Pons (tissue), 1 donor: ENCODE data around the gene ADRA2B.
"Not testable (repeated sequence)": the region's sequence is repeated elsewhere in the genome, so short reads cannot be mapped to it uniquely, and the experiment has no call there.

Source experiments
- DNase-seq: peaks from one replicate; pipeline ENCODE4 v3.0.0-alpha.2; 2016; ENCODE audit warnings: low spot score

ADRA2B gene

DNA sequence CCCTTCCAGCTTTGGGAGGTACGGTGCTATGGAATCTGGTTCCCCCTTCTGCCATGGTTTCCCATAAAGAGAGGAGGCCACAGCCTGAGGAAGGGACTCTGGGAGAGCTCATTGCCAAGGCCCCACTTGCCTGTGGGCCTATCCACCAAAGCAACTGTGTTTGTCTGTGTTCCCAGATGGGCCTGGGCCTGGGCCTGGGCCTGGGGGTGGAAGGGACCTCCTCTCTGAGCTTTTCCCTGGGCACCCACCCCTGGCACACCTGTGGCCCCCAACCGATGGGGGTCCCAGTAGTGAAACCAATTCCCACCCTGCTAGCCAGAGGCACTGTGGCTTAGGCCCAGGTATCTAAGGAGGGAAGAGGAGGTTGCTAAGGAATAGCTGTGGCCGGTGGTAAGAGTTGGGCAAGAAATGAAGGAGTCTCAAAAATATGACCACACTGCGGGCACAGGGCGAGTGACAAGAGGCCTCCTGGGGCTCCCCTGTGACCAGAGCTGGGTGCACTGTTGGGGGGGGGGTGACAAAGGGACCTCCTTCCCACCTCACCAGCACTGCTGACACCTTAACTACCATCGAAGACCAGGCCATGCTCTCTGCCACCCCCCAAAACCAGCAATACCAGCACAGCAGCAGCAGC, 33.8 kb upstream of the ADRA2B start:
- no peak for DNase-seq

DNA sequence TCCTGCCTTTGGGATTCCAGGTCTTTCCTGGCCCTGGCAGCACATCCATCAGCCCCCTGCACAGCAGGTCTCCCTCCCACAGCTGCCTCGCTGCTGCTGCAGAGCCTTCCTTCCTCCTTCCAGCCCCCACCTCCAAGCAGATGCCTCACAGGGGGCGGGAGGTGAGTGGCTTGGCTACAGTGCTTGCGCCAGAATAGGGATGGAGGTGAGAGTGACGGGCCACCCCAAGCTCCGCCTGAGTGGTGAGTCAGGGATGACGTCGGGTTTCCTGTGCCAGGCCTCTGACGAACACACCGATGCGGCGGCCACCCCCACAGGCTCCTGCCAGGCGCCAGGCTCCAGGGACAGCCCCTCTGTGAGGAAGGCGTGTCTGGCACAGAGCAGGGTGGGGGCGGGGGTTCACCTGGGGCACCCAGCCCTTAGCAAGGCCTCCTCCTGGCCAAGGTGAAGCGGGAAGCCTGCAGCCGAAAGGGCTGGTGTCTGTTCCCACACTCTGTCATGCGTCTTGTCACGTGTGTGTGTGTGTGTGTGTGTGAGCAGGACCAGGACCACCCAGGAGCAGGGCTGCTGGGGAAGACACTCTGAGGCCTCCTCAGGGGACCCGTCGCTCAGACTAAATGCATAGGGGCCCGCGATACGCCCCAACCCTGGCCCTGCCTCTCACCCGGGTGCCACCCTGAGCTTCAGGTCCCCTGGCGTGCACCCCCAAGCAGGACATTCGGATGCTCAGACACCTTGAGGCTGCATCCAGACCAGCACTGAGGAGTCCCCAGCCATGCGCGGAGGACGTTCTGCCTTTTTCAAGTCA, 32.2 kb upstream of the ADRA2B start:
- DNase-seq: no peak

DNA sequence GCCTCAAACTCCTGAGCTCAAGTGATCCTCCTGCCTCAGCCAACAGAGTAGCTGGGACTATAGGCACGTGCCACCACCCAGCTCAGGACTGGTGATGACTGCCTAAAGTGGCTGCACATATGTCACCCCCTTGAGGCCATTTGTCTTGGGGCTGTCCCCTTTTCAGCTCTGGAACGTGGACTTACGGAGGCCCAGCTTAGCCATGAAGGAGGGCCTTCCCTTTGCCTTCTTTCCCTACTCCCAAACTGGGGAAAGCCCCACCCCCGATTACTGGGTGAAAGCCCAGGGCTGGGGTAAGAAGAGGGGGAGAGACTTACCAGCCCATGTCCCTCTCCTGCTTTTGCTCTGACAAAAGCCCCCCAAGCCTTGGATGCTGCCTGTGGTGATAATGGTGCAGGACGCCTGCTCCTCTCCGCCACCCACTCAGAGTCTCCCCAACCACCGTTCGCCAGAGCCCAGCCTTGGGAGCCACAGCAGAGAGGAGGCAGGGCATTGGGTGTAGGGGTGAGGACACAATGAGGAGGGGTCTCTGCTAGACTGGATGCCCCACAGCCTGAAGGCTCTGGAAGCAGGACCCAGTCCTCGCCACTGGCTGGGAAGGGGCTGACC, 31.3 kb upstream of the ADRA2B start:
- DNase-seq: no peak

DNA sequence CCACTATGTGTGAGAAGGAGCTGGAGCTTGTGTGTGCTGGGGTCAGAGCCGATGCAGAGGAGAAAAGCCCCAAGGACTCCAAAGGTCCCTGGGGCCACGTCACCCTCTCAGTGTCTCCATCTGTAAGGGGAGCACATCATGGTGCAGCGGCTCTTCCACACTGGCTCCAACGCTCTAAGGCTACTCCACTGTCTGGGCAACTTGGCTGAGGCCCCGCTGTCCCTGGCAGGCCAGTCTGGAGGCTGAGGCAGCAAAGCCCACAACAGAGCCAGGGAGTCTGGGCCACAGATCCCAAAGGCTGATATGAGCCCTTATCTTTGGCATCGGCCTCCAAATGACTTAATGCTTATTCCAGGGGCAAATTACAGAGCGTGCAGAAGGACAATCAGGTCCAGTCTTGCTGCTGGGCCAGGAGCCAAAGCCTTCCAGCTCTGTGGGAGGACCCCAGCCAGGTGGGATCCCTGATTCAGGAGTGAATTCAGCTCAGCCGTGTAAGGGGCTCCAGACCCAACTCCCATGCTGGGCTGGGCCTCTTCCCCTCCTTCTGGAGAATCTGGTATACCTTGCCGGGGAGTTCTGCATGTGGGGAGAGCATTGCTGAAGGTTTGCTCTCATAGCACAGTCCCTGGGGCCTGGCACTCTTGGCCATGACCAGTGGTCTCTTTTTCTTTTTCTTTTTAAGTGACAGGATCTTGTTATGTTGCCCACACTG, 30.7 kb upstream of the ADRA2B start:
- no peak for DNase-seq

DNA sequence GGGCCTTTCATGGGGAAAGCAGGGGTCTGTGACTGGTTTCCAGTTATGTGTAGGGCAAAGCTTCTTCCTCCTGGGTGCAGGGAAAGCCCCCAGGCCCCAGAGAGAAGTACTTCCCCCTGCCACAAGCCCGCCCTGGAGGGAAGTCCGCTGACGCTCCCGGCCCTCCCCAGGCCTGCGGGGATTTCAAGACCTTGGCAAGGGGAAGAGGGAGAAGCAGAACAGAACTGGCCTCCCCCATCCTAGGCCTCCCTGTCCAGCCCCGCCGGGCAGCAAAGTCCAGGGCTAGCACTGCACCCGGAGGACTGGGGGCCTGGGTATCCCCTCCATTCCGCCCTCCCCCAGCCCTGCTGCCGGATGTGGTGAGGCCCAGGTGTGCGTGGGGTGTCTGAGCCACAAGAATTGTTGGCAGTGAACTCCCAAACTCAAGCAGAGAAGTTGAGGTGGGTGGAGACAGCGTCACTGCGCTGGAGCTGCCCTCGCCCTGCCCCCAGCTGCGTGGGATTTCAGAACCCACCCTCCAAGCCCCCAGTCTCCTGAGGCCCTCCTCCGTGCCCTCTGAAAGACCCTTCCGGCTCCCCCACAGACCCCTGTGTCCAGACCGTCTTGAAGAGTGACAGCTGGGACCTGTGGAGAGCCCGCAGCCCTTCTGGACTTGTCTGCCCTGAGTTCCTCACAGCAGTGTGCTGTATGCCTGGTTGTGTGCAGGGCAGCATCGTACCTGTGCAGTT, 29.9 kb upstream of the ADRA2B start:
- peak; percentile 59 for DNase-seq

DNA sequence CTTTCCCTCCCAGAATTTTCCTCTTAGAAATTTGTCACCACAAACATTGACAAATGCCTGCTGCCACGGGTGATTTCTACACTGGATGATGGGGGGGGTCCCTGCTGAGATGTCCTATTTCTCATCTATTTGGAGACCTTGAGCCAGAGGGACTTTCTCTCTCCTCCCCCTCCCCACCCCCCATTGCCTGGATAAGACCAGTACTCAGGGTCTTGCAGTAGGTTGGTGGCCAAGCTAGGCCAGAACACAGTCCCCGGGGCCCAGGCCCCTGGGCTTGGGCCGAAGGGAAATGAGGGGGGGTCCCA, 29.4 kb upstream of the ADRA2B start:
- DNase-seq: no peak

DNA sequence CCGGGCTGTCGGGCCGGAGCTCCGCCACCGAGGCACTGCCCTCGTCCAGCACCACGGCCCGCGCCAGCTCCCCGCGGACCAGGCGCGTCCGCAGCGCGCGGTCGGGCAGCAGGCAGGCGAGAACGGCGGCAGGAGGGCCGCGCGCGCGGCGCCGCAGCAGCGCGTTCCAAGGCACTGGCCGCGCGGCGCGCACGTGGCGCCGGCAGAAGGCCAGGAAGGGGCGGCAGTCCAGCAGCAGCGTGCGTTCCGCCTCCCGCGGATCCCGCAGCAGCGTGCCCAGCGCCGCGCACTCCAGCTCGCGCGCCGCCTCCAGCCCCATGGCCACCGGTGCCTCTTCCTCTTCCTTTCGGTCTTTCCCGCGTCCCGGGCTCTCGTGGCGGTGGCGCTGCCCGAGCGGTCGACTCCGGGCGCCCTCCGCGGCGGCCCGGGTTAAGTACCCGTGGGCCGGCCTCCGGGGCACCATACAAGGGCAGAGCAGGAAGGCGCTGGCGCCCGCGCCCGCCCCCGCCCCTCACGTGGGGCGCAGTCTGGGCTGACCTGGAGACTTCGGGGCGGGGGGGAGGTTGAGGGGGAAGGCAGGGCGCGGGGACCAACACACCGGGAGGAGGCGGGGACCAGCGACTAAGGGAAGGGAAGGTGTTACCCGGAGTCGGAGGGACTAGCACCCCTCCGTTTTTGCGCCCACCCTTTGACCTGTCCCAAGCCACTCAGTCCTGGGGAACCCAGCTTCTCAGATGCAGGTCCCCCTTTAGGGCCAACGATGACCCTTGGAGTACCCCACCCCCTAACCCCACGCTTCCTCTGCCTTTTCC, 28.9 kb upstream of the ADRA2B start, which contains the start of gene DUSP2:
Gene DUSP2 (minus strand): TSS at position 405 of the 812 bp plus-strand sequence. CDS start 86 bp downstream, at position 319.
- peak; percentile 44 for DNase-seq

DNA sequence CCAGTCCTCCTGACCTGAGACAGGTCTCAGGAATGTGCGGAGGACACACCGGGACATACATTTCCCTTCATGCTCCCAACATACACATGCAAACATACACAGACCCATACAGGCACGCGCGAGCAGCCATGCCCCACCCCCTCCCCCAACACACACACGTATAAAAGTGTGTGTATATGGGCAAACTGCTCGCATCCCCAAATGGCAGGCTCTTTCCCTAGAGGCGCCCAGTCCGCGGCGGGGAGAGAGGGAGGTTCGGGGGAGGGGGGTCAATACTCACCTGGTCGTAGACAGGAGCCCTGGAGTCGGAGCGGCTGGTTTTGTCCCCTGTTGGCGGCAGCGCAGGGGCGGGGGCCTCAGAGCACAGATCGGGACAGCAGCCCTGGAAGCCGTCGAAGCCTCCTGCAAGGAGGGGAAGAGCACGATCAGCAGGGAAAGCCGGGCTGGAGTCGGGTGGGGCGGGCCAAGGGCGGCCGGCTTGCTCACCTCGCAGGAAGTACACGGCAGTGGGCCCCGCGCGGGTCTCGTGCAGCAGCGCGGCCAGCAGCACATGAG, 28.2 kb upstream of the ADRA2B start:
- DNase-seq: no peak

DNA sequence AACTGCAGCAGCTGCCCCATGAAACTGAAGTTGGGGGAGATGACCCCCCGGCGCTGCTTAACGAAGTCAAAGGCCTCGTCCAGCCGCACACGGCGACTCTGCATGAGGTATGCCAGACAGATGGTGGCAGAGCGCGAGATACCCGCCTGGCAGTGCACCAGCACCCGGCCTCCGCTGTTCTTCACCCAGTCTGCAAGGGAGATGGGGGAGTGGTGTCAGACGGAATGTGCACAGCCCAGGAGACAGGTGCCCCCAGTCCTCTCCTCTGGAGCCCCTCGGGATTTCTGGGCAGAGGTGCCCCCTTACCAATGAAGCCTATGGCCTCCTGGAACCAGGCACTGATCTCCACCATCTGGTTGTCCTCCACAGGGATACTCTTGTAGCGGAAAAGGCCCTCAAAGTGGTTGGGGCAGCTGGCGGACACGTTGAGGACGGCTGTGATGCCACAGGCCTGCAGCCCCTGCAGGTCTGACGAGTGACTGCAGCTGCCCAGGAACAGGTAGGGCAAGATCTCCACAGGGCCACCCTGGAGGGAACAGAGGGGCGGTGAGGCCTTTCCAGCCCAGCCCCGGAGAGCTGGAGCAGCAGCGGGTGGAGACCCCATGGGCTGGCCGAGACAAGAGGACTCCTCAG, 27.6 kb upstream of the ADRA2B start:
- no peak for DNase-seq

DNA sequence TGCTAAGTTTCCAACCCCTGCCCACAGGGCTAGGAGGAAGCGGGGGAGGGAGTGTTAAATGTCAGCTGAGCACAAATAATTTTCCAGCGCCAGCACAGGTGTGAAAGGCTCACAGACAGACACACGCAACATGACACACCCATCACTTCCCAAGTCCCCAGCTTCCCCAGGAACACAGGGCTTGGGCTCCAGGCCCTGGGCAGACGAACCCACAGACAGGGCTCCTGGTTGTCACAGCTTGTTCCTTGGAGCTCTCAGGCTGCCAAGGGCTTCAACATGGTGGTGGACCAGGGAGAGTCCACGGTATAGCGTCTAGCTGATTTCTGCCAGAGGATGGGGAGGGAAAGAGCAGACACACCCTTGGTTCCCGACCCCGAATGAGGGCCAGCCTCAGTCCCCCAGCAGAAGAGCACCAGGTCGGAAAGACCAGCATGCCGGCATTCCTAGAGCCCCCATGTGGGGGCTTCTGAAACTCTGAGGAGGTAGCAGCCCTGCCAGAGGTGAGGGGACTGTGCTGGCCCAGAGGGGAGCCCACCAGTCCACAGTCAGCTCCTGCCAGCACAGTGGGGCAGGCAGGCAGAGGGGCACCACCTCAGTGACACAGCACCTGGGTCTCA, 27.0 kb upstream of the ADRA2B start:
- no peak for DNase-seq

DNA sequence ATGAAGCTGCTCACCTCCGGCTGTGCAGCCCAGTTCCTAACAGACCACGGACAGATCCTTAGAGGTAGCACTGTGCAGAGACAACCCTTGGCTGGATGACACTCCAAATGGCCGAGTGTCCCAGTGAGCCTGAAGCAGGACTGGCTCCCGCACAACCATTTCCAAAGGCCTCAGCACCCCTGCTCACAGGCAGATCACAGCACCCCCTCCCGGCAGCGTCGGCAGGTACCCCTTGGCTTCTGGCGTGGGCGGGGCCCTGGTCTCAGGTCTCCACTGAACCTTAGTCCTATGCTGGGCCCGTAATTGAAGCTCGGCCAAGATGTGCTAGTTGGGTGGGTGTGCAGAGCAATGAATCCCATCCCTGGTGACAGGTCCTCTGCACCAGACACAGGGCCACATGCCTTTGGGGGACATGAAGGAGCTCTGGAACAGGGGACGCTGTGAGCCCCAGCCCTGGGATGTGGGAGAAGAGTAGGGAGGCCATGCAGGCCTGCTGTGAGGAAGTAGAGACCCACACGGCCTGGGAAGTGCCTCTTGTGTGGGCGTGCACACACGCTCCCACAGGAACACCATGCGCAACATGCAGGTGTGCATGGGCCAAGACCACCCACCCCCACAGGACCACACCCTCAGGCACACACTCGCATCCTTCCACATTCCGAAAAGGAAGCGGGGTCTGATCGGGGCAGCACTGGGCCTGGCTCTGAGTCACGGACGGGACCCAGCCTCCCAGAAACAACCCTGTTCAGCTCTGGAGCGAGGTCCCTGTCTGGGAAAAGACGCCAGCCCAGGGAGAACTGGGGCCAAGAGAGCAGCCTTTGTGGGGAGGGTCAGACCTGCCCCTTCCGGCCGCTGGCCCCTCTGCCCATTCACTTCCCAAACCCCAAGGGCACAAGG, 26.1 kb upstream of the ADRA2B start:
- DNase-seq: no peak

DNA sequence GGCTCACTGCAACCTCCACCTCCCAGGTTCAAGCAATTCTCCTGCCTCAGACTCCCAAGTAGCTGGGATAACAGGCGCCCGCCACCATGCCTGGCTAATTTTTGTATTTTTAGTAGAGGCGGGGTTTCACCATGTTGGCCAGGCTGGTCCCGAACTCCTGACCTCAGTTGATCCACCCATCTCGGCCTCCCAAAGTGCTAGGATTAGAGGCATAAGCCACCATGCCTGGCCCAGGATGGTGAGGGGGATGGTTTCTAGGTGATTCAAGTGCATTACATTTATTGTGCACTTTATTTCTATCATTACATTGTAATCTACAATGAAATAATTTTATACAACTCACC, 25.2 kb upstream of the ADRA2B start:
- not testable (repeated sequence) for DNase-seq

DNA sequence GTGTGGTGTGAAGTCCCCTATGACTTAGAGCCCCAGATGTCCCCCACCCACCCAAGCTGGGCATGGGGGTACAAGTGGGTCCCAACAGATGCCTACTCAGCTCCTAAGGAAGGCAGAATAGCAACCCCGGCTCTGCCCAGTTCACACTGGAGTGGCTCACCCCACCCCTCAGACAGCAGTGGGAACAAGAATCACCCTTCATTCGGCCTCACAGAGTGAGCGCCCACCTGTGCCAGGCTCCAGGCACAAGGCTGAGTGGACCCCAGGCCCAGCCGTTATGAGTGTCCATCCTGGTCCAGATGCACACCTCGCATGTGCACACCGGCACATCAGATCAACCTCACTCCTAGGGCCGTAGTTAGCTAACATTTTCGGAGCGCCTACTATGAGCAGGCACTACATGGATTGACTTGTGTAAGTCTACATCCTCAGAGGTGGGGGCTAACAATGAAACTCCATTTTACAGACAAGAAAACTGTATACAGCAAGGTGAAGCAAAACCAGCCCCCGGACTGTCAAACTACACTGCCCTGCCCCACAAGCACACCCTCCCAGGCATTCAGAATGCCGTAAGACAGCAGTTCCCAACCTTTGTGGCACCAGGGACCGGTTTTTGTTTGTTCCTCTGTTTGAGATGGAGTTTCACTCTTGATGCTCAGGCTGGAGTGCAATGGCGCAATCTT, 24.7 kb upstream of the ADRA2B start:
- DNase-seq: no peak

DNA sequence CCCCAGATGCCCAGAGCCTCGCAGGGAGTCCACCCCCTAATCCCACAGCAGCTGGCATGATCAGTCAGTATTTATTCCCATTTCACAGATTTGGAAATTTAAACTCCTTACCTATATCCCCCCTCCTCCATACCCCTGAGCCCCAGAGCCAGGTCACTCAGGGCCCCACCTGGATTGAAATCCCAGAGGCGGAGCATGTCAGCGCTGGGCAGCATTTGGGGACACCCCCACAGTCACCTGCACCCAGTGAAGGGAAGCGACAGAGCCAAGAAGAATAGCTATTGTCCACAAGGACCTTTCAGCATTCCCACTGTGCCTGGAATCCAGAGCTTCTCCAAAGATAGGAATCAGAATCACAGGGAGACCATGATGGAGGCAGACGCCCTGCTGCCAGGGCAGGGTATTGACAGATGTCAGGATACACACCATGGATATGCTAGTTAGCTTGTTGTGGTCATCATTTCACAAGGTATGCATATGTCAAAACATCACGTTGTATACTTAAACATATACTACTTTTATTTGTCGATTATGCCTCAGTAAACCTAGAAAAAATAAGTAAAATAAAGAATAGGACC, 22.9 kb upstream of the ADRA2B start:
- no peak for DNase-seq

DNA sequence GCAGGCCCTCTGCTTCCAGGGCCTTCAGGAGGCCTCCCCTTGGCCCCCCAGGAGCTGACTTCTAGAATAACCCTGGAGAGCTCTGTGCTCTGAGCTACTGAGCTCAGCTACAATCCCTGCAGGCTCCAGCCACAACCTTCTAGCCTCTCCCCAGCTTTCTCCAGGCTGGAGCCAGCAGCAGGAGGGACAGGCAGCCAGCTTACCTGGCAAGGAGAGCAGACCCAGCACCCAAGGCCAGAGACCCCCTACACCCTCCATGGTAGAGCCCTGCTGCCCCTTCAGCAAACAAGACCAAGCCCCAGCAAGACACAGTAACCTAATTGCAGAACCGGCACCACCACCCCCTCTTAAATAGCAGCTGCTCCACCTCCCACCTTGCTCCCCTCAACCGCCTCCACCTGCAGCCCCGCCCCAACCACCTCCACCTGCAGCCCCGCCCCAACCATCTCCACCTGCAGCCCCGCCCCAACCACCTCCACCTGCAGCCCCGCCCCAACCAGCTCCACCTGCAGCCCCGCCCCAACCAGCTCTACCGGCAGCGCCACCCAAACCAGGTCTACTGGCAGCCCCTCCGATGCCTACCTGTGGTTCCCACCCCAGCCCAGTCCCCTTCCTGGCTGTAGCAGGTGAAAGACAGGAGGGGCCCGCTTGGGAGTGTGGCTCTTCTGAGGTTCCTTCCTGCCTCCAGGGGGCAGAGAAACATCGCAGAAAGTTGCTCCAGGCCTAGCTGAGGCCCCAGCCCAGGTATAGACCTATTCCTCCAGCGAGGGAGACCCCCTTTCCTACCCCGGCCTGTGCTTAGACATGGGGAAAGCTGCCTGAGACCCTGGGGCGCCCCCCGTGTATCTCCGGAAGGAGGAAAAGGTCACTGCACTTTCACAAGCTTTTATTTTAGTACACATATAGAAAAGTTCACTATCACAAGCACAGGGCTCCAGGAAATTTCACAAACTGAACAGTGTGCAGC, 22.1 kb upstream of the ADRA2B start, which contains the start of gene ASTL:
Gene ASTL (minus strand): TSS at position 324 of the 967 bp plus-strand sequence. CDS start 66 bp downstream, at position 258.
- DNase-seq: no peak

DNA sequence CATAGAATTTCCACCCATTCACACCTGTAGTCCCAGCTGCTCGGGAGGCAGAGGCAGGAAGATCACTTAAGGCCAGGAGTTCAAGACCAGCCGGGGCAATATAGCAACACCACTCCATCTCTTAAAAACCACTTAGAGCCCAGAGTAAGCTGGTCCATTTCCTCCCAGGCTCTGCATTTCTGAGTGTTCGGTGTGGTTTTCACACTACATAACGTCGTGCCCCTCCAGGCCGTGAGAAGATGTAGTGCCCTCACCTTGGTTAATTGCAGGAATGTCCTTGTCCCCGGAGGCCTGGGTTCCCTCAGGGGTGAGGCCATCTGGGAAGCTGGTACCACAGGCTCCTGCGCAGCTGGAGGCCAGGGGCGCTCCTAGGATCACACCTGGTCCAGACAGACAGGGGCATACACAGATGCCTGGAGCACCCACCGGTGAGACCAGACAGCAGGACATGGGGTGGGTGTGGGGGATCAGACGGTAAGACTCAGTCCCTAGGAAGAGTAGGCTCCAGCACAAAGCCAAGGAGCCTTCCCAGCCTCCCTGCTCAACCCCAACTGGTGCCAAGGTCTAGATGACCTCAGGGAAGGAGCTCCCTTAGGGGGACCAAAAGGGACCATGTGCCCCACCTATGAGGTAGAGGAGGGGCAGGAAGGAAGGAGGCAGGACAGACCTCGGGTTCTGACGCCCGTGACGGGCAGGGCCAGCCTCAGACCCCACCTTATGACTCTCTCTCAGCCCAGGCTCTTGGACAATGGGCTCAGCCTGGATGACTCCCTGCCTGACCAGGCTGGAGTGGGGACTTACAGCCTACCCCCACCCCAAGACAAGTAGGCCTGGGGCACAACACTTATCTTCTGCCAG, 21.2 kb upstream of the ADRA2B start:
- DNase-seq: no peak
